ENCODE data around the gene SSPN.
"Not testable (repeated sequence)": the region's sequence is repeated elsewhere in the genome, so short reads cannot be mapped to it uniquely, and the experiment has no call there.

The SSPN gene

GRCh38 chr12:26231470-26231869 is 36.1 kb downstream of the SSPN start:
- no peak for DNase-seq

GRCh38 chr12:26231921-26232320 is 36.5 kb downstream of the SSPN start:
- no peak for DNase-seq

DNA sequence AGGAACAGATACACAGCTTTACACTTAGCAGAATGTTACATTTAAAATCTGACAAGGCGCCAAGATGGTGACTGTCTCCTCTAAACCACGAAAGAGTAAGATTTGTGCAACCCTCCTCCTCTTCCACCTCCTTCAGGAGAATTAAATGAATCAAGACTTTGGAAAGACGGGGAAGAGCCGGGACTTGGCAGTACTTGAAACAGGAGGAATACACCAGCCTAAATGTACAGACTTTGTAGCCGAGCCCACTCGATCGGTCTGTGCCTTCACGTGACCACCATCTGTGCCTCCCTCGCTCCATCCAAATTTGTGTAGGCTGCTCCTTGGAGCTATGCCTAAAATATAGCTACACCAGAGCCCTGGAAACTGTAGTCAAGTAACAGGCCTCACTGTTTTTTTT is 38.3 kb downstream of the SSPN start:
- no peak for DNase-seq

- not testable (repeated sequence) for DNase-seq
Measured at GRCh38 chr12:26235465-26235864, 40.1 kb downstream of the SSPN start.

DNA sequence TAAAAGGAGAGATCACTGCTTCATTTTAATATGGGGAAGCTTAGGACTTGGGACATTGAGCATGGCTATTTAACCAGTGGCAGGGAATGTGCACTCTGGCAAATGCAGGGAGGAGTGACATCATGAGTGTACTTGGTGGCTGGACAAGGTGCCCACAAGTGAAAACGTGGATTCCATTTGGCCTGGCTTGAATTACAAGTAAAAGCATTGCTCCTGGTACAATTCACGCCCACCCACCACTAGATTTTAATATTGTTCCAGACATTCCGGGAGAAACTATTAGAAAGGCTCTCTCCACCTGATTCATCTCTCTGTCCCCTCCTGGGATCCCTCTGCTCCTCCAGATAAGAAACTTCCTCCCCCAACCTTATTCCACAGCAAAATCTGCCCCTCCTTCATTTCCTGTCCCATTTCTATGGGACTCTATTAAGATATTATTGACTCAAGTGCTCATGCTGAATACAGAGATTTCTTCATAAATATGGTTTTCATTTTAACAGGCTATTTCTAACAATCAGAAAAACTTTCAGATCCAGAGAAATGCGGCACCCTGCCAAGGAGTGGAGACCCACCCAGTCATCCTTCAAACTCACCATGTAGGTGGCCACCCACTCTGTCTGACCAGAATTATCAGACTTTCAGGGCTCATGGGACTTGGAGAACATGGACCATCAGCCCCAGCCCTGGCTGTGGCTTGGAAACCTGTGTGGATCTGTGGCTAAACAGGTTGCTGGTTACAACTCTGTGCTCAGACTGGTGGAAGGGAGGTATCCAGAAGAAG is 43.2 kb downstream of the SSPN start:
- DNase-seq, result no peak

DNA sequence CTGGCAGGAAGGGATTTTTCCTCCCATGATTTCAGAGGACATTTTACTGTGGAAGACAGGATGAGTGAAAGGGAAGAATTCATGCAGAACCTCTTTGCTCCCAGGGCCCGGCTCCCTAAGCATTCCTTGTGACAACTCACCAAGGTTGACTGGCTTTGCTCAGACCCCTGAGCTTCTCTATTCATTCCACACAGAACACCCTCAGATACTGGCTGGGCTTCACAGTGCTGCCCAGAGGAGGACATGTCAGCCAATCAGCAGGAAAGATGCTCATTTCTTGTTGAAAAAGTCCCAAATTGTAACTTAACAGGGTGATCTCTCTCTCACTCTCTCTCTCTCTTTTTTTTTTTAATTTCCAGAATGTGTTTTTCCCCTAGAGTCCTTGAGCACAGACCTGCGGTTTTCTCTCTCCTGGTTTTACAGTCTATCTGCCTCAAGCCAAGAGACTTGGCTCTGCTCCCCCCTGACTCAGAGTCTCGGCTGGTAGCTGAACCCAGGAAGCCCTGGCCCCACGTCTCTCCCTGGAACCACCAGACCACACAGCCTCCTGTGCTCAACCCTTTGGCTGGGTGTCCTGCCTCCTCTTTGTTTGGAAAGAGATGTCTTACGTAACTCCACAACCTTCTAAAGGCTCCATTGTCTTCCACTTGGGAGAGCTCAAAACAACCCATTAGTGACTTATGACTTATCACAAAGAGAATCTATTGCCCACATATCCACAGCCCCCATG is 43.9 kb downstream of the SSPN start:
- DNase-seq, result no peak

- no peak for DNase-seq
Measured at GRCh38 chr12:26239852-26240815, 44.8 kb downstream of the SSPN start.

DNA sequence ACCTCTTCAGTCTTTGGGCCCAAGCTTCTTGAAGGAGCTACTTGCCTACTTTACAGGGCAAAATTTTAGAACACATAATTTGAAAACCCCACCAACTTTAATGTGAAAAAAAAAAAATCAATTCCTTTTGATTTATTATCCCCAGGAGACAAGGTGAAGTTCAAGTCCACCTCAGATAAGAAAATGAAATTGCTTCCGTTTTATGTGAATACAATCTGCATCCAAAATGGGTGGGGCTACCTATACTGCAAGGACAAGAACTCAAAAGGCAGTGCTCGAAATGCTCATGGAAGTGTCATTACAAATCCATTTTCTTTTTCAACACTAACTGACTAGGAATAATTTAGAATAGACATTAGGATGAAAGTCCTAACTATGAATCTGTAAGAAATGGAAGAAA is 45.7 kb downstream of the SSPN start:
- no peak for DNase-seq

DNA sequence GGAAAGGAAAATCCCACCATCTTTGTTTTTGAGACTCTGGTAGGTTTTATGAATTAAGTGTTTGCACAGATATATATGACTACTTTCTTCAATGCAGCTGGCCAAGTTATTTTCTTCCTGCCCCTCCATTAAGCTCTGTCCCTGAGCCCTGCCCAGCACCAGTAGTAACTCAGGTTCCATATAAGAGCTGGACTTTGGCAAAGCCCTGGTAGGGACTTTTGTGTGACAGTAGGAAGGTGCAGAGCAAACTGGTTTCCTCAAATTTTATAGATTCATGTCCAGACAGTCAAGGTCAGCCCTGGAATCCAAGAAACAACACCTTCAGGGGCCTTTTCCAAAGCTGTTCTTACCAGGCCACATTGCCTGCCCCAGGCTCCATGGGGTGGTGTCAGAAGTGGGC is 47.3 kb downstream of the SSPN start:
- no peak for DNase-seq

GRCh38 chr12:26244503-26244902 is 49.1 kb downstream of the SSPN start:
- DNase-seq, result no peak

GRCh38 chr12:26245175-26245942 is 50.0 kb downstream of the SSPN start:
- DNase-seq, result no peak

GRCh38 chr12:26246483-26247164 is 51.3 kb downstream of the SSPN start:
- no peak for DNase-seq

DNA sequence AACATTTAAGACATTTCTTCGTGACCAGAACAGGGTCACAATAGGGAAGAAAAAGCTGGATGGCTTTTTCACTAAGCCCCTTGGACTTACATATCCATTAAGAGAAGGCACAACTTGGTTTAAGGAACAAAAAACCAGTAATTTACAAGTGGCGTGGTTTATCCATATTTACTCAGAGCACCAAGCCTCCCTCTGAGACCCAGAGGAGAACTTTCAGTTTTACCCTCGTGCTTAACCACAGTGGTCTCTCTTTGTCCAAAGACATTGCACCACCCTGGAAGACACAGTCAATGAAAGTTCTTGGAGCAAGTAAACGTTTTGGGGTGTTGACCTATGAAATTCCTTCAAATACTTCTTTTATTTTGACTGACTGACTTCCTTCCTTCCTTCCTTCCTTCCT is 52.5 kb downstream of the SSPN start:
- DNase-seq, result no peak

- no peak for DNase-seq
Measured at GRCh38 chr12:26250801-26251200, 55.4 kb downstream of the SSPN start.

DNA sequence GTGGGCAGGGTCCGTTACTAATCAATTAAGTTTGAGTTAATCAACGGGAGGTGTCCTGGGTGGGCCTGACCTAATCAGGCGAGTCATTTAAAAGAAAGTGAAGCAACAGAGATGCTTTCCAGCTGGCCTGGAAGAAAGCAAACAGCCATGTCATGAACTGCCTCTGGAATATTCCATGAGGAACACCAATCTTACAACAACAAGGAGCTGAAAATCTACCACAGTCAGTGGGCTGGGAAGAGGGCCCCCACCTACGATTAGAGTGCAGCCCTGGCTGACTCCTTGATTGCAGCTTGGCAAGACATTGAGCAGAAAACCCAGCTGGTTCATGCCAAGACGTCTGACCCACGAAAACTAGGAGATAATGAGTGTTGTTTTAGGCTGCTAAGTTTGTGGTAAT is 56.2 kb downstream of the SSPN start:
- no peak for DNase-seq

GRCh38 chr12:26252946-26253345 is 57.6 kb downstream of the SSPN start:
- no peak for DNase-seq

GRCh38 chr12:26255893-26256645 is 60.7 kb downstream of the SSPN start:
- no peak for DNase-seq

GRCh38 chr12:26264215-26264838 is 69.0 kb downstream of the SSPN start:
- no peak for DNase-seq

GRCh38 chr12:26265606-26266005 is 70.2 kb downstream of the SSPN start:
- no peak for DNase-seq

- DNase-seq, result no peak
Measured at GRCh38 chr12:26266881-26267280, 71.5 kb downstream of the SSPN start.

All from activated gamma-delta T cell (primary cell).